Panc1 (cell line): Measurements from ENCODE around the gene FAM131A. TPM values are rescaled to one million over a fixed set of nuclear protein-coding genes. Genes with fewer than 3 reads are reported as not detected.

Experiments
- ATAC-seq: fragments of 200-7000 bp; cut with Tn5 transposase; 2 replicates; pipeline ENCODE4 v1.9.1; 2020; ENCODE audit warnings: mild to moderate bottlenecking, moderate library complexity
- BruUV-seq: library from RNA; stranded (reverse); fragments of 400-500 nt; replicated peaks from 2 replicates; lab custom pipeline; 2021; lab: Mats Ljungman, UMichigan
- CTCF ChIA-PET: fragments of 300-600 bp; sonication (Branson Sonifier 250); formaldehyde crosslinking; loops from one replicate; lab custom pipeline; 2022; ENCODE audit warnings: antibody characterized with exemption; lab: Charles Lee
- POLR2A ChIA-PET: fragments of 300-600 bp; sonication (Branson Sonifier 250); formaldehyde crosslinking; loops from one replicate; lab custom pipeline; 2022; ENCODE audit warnings: antibody characterized with exemption; lab: Charles Lee
- DNase-seq: peaks from one replicate; pipeline ENCODE4 v3.0.0-alpha.2; 2010; ENCODE audit warnings: low read depth, low spot score
- H3K27ac ChIP-seq: 2 replicates; pipeline ENCODE4 v1.5.1; 2011; ENCODE audit warnings: mild to moderate bottlenecking, low read length, inconsistent platforms
- H3K27me3 ChIP-seq: fragments of 200-500 bp; sonication (Bioruptor generic); 2 replicates; pipeline ENCODE4 v1.6.0; 2014; ENCODE audit warnings: low read length, inconsistent platforms; ENCODE audit not compliant: control insufficient read depth, insufficient read depth
- H3K36me3 ChIP-seq: fragments of 200-500 bp; sonication (Bioruptor generic); 2 replicates; pipeline ENCODE4 v1.5.1; 2014; ENCODE audit warnings: inconsistent platforms, mild to moderate bottlenecking, low read length, moderate library complexity; ENCODE audit not compliant: control insufficient read depth, insufficient read depth
- H3K4me1 ChIP-seq: 2 replicates; pipeline ENCODE4 v1.5.1; 2011; ENCODE audit warnings: inconsistent platforms, mild to moderate bottlenecking, low read length, moderate library complexity; ENCODE audit not compliant: control insufficient read depth, insufficient read depth
- H3K4me3 ChIP-seq, 2 experiments: 2 replicates each; pipeline ENCODE4 v1.5.1; 2011 to 2012; ENCODE audit warnings: low read depth in 2 of 2, low read length in 2 of 2, mild to moderate bottlenecking in 2 of 2, inconsistent platforms in 1 of 2, moderate library complexity in 1 of 2
- H3K9me3 ChIP-seq: fragments of 200-500 bp; sonication (Bioruptor generic); 2 replicates; pipeline ENCODE4 v1.5.1; 2014; ENCODE audit warnings: low read depth, mild to moderate bottlenecking, inconsistent platforms, low read length, moderate library complexity; ENCODE audit not compliant: control insufficient read depth, insufficient read depth
- CTCF ChIP-seq: fragments of 450-650 bp; IDR thresholded peaks from 2 replicates; pipeline ENCODE4 v1.5.1; 2017; ENCODE audit warnings: mild to moderate bottlenecking
- POLR2AphosphoS5 ChIP-seq: IDR thresholded peaks from 2 replicates; pipeline ENCODE4 v1.6.1; 2012; ENCODE audit warnings: mild to moderate bottlenecking, low read depth, low read length, moderate library complexity
- REST ChIP-seq, 2 experiments: IDR thresholded peaks; 2 replicates each; pipeline ENCODE4 v1.6.1; 2011 to 2012; ENCODE audit warnings: low read depth in 2 of 2, control low read depth in 1 of 2, low read length in 1 of 2, mild to moderate bottlenecking in 1 of 2, moderate library complexity in 1 of 2; ENCODE audit not compliant: insufficient read depth in 1 of 2
- SIN3A ChIP-seq: IDR thresholded peaks from 2 replicates; pipeline ENCODE4 v1.6.1; 2012; ENCODE audit warnings: low read depth, mild to moderate bottlenecking, low read length, moderate library complexity, borderline replicate concordance; ENCODE audit not compliant: insufficient read depth
- TCF7L2 ChIP-seq: IDR thresholded peaks from 2 replicates; pipeline ENCODE4 v1.6.1; 2011; ENCODE audit warnings: mild to moderate bottlenecking, low read depth, low read length, inconsistent platforms
- in situ Hi-C: cut with HindIII; loops from 2 replicates; pipeline ENCODE4 v1.10.0; 2016; ENCODE audit warnings: low sequenced_read_pairs, low pct_unique_long_range_greater_than_20kb
- intact Hi-C: fragments of 100-400 bp; cut with micrococcal nuclease; formaldehyde crosslinking; loops from one replicate; pipeline ENCODE4 v1.10.0; 2022; ENCODE audit not compliant: unreplicated experiment
- total RNA-seq: library from RNA; stranded (reverse); gene quantifications from one replicate; pipeline ENCODE4 v1.2.1, GENCODE V29; 2021; ENCODE audit not compliant: unreplicated experiment

FAM131A gene
- total RNA-seq, 1 experiment from 2014 or later = 30.1 TPM

- ChIA-PET CTCF (no interaction called here), POLR2A (no interaction called here)
- Histone ChIP-seq H3K27ac (peak overlapping the region; percentile 60; the same call in 1 of the 2 replicates), H3K4me1 (peaks cover 58% of the 10 kb centered on the region), H3K4me3 (no peak overlapping the region), H3K9me3 (no peaks in the 10 kb centered on the region), H3K36me3 (peaks cover 20% of the 10 kb centered on the region; the same call in 1 of the 2 replicates), H3K27me3 (no peaks in the 10 kb centered on the region)
- no TSS peak for BruUV-seq
- in situ Hi-C loops = no loop called here
- no peak for ATAC-seq
- DNase-seq = no peak
- TF ChIP-seq POLR2AphosphoS5 (no peak), TCF7L2 (no peak), SIN3A (no peak), CTCF (no peak), REST (IDR thresholded peaks at IDR 0.05; ENCODE audit: insufficient read depth in 1 of 2, low read depth in 2 of 2, low read length in 1 of 2) (no peak)
- intact Hi-C loops = no loop called here
Measured at GRCh38 chr3:184333700-184334099, 3.7 kb upstream of the FAM131A start.

- no peak for TF ChIP-seq REST (IDR thresholded peaks at IDR 0.05; ENCODE audit: insufficient read depth in 1 of 2, low read depth in 2 of 2, low read length in 1 of 2)
- no peak for TF ChIP-seq POLR2AphosphoS5
- TF ChIP-seq CTCF = no peak
- TF ChIP-seq TCF7L2 = no peak
- no peak for TF ChIP-seq SIN3A
- DNase-seq = peak; percentile 87
- Histone ChIP-seq H3K9me3 (no peaks in the 10 kb centered on the region), H3K27ac (peak overlapping the region; percentile 82; the same call in 1 of the 2 replicates), H3K36me3 (peaks cover 14% of the 10 kb centered on the region; the same call in 1 of the 2 replicates), H3K4me3 (no peak overlapping the region), H3K4me1 (peaks cover 58% of the 10 kb centered on the region), H3K27me3 (no peaks in the 10 kb centered on the region)
- intact Hi-C loops = no loop called here
- BruUV-seq = no TSS peak
- POLR2A ChIA-PET = no interaction called here
- CTCF ChIA-PET = no interaction called here
- in situ Hi-C loops = no loop called here
- peak; percentile 44 for ATAC-seq
Measured at GRCh38 chr3:184334470-184335158, 2.8 kb upstream of the FAM131A start.
